Spleen (tissue), 11 donors: ENCODE measurements around the gene TNFRSF13B. TPM values are rescaled to one million over a fixed set of nuclear protein-coding genes. Genes with fewer than 3 reads are reported as not detected.
"Not testable (repeated sequence)": the region's sequence is repeated elsewhere in the genome, so short reads cannot be mapped to it uniquely, and the experiment has no call there.

Experiments
- DNase-seq: peaks from one replicate; pipeline ENCODE4 v3.0.0-alpha.2; 2020
- H3K27ac ChIP-seq, 8 donors: fragments of 200-600 bp; sonication (generic) in 7 of 8; 1 replicate in 4 of 8; 2 replicates in 4 of 8; pipeline versions ENCODE4 v1.5.0 to v1.8.0; 2016 to 2021; ENCODE audit warnings: inconsistent platforms in 4 of 8, mild to moderate bottlenecking in 4 of 8, moderate library complexity in 1 of 8
- H3K27me3 ChIP-seq, 7 donors: fragments of 200-600 bp; sonication (generic) in 6 of 7; replicated peaks in 1 of 7; 1 replicate in 4 of 7; 2 replicates in 3 of 7; pipeline versions ENCODE4 v1.5.0 to v1.8.0; 2016 to 2021; ENCODE audit warnings: inconsistent platforms in 3 of 7, mild to moderate bottlenecking in 1 of 7
- H3K36me3 ChIP-seq, 6 donors: fragments of 200-600 bp; sonication (generic) in 5 of 6; 1 replicate in 4 of 6; 2 replicates in 2 of 6; pipeline versions ENCODE4 v1.5.0 to v1.8.0; 2016 to 2021; ENCODE audit warnings: inconsistent platforms in 2 of 6
- H3K4me1 ChIP-seq, 6 donors: fragments of 200-600 bp; sonication (generic) in 5 of 6; 1 replicate in 3 of 6; 2 replicates in 3 of 6; pipeline versions ENCODE4 v1.5.0 to v1.8.0; 2016 to 2021; ENCODE audit warnings: inconsistent platforms in 3 of 6
- H3K4me3 ChIP-seq, 8 donors: fragments of 200-600 bp; sonication (generic) in 7 of 8; 1 replicate in 4 of 8; 2 replicates in 4 of 8; pipeline versions ENCODE4 v1.5.0 to v1.8.0; 2016 to 2021; ENCODE audit warnings: inconsistent platforms in 4 of 8, mild to moderate bottlenecking in 4 of 8, moderate library complexity in 2 of 8
- H3K9me3 ChIP-seq, 8 donors: fragments of 200-600 bp; sonication (generic) in 7 of 8; 1 replicate in 4 of 8; 2 replicates in 4 of 8; pipeline versions ENCODE4 v1.5.0 to v1.8.0; 2016 to 2021; ENCODE audit warnings: inconsistent platforms in 4 of 8
- CTCF ChIP-seq, 11 experiments: fragments of 200-600 bp in 7 of 11; fragments of 450-650 bp in 4 of 11; sonication (generic) in 4 of 11; IDR thresholded peaks in 8 of 11; conservative IDR thresholded peaks in 3 of 11; 1 replicate in 7 of 11; 2 replicates in 4 of 11; pipeline versions ENCODE4 v1.4.0 to v1.8.0; 2016 to 2021; ENCODE audit warnings: antibody characterized with exemption in 11 of 11, inconsistent platforms in 4 of 11, mild to moderate bottlenecking in 1 of 11
- POLR2A ChIP-seq, 3 donors: fragments of 450-650 bp; IDR thresholded peaks; one replicate each; pipeline ENCODE4 v1.5.1; 2017; ENCODE audit warnings: antibody characterized with exemption in 3 of 3, mild to moderate bottlenecking in 1 of 3
- POLR2AphosphoS5 ChIP-seq, 3 donors: sonication (generic); formaldehyde crosslinking; IDR thresholded peaks; one replicate each; pipeline ENCODE4 v1.5.1; 2017; ENCODE audit warnings: antibody characterized with exemption in 3 of 3
- WGBS, 5 donors: extraction: QIAGEN DNeasy Blood & Tissue Kit in 3 of 5; methylation state at CpG; one replicate each; pipeline versions ENCODE4 v1.1.5 to v1.1.7; 2013 to 2018; 5-methylcytosine and 5-hydroxymethylcytosine counted together
- intact Hi-C: fragments of 100-400 bp; cut with DNase I; formaldehyde crosslinking; loops from one replicate; pipeline ENCODE4 v1.15.0; 2023; ENCODE audit warnings: low total_unique reads
- polyA plus RNA-seq, 3 donors: library from polyadenylated mRNA; stranded (reverse); fragments of 200-250 nt; gene quantifications; one replicate each; pipeline ENCODE4 v1.2.1, GENCODE V29; 2013
- total RNA-seq, 7 donors: library from RNA; depleted of rRNA in 3 of 7; stranded (reverse); fragments of >200 nt in 3 of 7; fragmentation: NEBNext Ultra II Directional in 4 of 7; extraction: Animal tissue kit (Norgen Biotek cat#: 25700) in 4 of 7; gene quantifications; one replicate each; pipeline versions ENCODE4 v1.1.0 to v1.2.1, GENCODE V29; 2016 to 2021
- donor health status: healthy with polysubstance abuse.
- donor health status: DM: no; HTN: no; CAD: no; lungs with moderate emphysema.
- donor health status: DM: no; HTN: no; CAD: no.
- donor health status: Bipolar disorder and iron deficiency.
- donor health status: healthy.
- donor health status: DM: no; HTN: no; CAD: no.
- donor health status: DM: yes; HTN: yes; CAD: no.

TNFRSF13B gene
- total and polyA plus RNA-seq, 10 donors, result 25.1 to 142 (median 49.5) TPM

- TF ChIP-seq POLR2A (IDR thresholded peaks at IDR 0.05) (no peak), POLR2AphosphoS5 (IDR thresholded peaks at IDR 0.05) (no peak), CTCF (IDR thresholded peaks at IDR 0.05 in 8 of 11, conservative IDR thresholded peaks at IDR 0.05 in 3 of 11) (no peak)
- no peaks in the 10 kb centered on the region for H3K9me3 ChIP-seq
- no peak overlapping the region for H3K27ac ChIP-seq
- DNase-seq, result no peak
- no peak overlapping the region for H3K4me3 ChIP-seq
- intact Hi-C loops, result no loop called here
- H3K27me3 ChIP-seq, result no peaks in the 10 kb centered on the region
- 85 to 92% (median 86%) methylated on average over 5 of the region's 5 CpGs for WGBS, 5 donors
- no peaks in the 10 kb centered on the region for H3K36me3 ChIP-seq
- H3K4me1 ChIP-seq, result peaks cover 0 to 46% (median 13%) of the 10 kb centered on the region in 6 donors
Measured at GRCh38 chr17:17019430-17019762, 47.5 kb upstream of the TNFRSF13B start.

GRCh38 chr17:17018612-17019429 is 46.9 kb upstream of the TNFRSF13B start:
- no peaks in the 10 kb centered on the region for H3K27me3 ChIP-seq
- H3K27ac ChIP-seq, result no peak overlapping the region
- intact Hi-C loops, result no loop called here
- H3K9me3 ChIP-seq, result no peaks in the 10 kb centered on the region
- H3K4me3 ChIP-seq, result no peak overlapping the region
- 90 to 97% (median 93%) methylated on average over 8 to 10 of the region's 10 CpGs for WGBS, 5 donors
- peaks cover 0 to 46% (median 13%) of the 10 kb centered on the region in 6 donors for H3K4me1 ChIP-seq
- peak; percentile 56 for DNase-seq
- no peak for TF ChIP-seq CTCF (IDR thresholded peaks at IDR 0.05 in 8 of 11, conservative IDR thresholded peaks at IDR 0.05 in 3 of 11)
- TF ChIP-seq POLR2A (IDR thresholded peaks at IDR 0.05), result no peak
- TF ChIP-seq POLR2AphosphoS5 (IDR thresholded peaks at IDR 0.05), result no peak
- H3K36me3 ChIP-seq, result no peaks in the 10 kb centered on the region

GRCh38 chr17:17018021-17018441 is 46.1 kb upstream of the TNFRSF13B start:
- intact Hi-C loops, result no loop called here
- peak; percentile 70 for DNase-seq
- H3K27ac ChIP-seq, result no peak overlapping the region
- no peaks in the 10 kb centered on the region for H3K27me3 ChIP-seq
- TF ChIP-seq POLR2A (IDR thresholded peaks at IDR 0.05), result no peak
- no peak for TF ChIP-seq POLR2AphosphoS5 (IDR thresholded peaks at IDR 0.05)
- TF ChIP-seq CTCF (IDR thresholded peaks at IDR 0.05 in 8 of 11, conservative IDR thresholded peaks at IDR 0.05 in 3 of 11), result no peak
- no peak overlapping the region for H3K4me3 ChIP-seq
- H3K36me3 ChIP-seq, result no peaks in the 10 kb centered on the region
- WGBS, 5 donors, result 51 to 56% (median 52%) methylated on average over 11 of the region's 11 CpGs
- H3K9me3 ChIP-seq, result no peaks in the 10 kb centered on the region
- H3K4me1 ChIP-seq, result peaks cover 0 to 46% (median 13%) of the 10 kb centered on the region in 6 donors

- TF ChIP-seq POLR2A (IDR thresholded peaks at IDR 0.05), result no peak
- TF ChIP-seq POLR2AphosphoS5 (IDR thresholded peaks at IDR 0.05), result no peak
- no peak for TF ChIP-seq CTCF (IDR thresholded peaks at IDR 0.05 in 8 of 11, conservative IDR thresholded peaks at IDR 0.05 in 3 of 11)
- no peak overlapping the region for H3K27ac ChIP-seq
- peaks cover 0 to 45% (median 13%) of the 10 kb centered on the region in 6 donors for H3K4me1 ChIP-seq
- WGBS, 5 donors, result 84 to 92% (median 91%) methylated on average over 7 to 8 of the region's 8 CpGs
- H3K36me3 ChIP-seq, result no peaks in the 10 kb centered on the region
- no peaks in the 10 kb centered on the region for H3K27me3 ChIP-seq
- H3K9me3 ChIP-seq, result no peaks in the 10 kb centered on the region
- no peak for DNase-seq
- no peak overlapping the region for H3K4me3 ChIP-seq
- intact Hi-C loops, result no loop called here
Measured at GRCh38 chr17:17017343-17018014, 45.6 kb upstream of the TNFRSF13B start.

GRCh38 chr17:17016199-17017197 is 44.6 kb upstream of the TNFRSF13B start:
- WGBS, 5 donors, result 63 to 75% (median 71%) methylated on average over 8 of the region's 8 CpGs
- not testable (repeated sequence) for DNase-seq

More at GRCh38 chr17:17016199-17017197, 44.6 kb upstream of the TNFRSF13B start:
- H3K27me3 ChIP-seq, intact Hi-C loops, H3K4me3 ChIP-seq, H3K36me3 ChIP-seq, H3K9me3 ChIP-seq: not testable (repeated sequence)
- Histone ChIP-seq H3K27ac (peak overlapping the region in 2 of 8 donors; percentile 11 to 23), H3K4me1 (peaks cover 0 to 35% (median 12%) of the 10 kb centered on the region in 6 donors)
